Transverse colon (tissue), 4 donors: ENCODE data around the gene ZNF212. TPM values are rescaled to one million over a fixed set of nuclear protein-coding genes. Genes with fewer than 3 reads are reported as not detected.

Experiments used
- DNase-seq: peaks from one replicate; pipeline ENCODE4 v3.0.0-alpha.2; 2019
- H3K27ac ChIP-seq, 4 donors: fragments of 200-600 bp; sonication (generic); 2 replicates each; pipeline ENCODE4 v1.5.1; 2016 to 2018; ENCODE audit warnings: inconsistent platforms in 4 of 4
- H3K27me3 ChIP-seq: fragments of 200-600 bp; sonication (generic); 2 replicates; pipeline ENCODE4 v1.5.1; 2017; ENCODE audit warnings: inconsistent platforms
- H3K36me3 ChIP-seq, 4 donors: fragments of 200-600 bp; sonication (generic); 2 replicates each; pipeline ENCODE4 v1.5.1; 2017 to 2019; ENCODE audit warnings: inconsistent platforms in 4 of 4
- H3K4me1 ChIP-seq, 4 donors: fragments of 200-600 bp; sonication (generic); 2 replicates each; pipeline ENCODE4 v1.5.1; 2017 to 2020; ENCODE audit warnings: inconsistent platforms in 4 of 4
- H3K4me3 ChIP-seq, 4 donors: fragments of 200-600 bp; sonication (generic); 1 replicate in 1 of 4; 2 replicates in 3 of 4; pipeline versions ENCODE4 v1.5.1 to v1.6.1; 2017 to 2019; ENCODE audit warnings: inconsistent platforms in 4 of 4
- H3K9me3 ChIP-seq, 2 donors: fragments of 200-600 bp; sonication (generic); 2 replicates each; pipeline ENCODE4 v1.5.1; 2017 to 2019; ENCODE audit warnings: inconsistent platforms in 2 of 2
- CTCF ChIP-seq, 5 experiments: fragments of 200-600 bp in 3 of 5; fragments of 450-650 bp in 2 of 5; sonication (generic) in 3 of 5; IDR thresholded peaks; 1 replicate in 2 of 5; 2 replicates in 3 of 5; pipeline ENCODE4 v1.5.1; 2016 to 2017; ENCODE audit warnings: antibody characterized with exemption in 5 of 5, inconsistent platforms in 3 of 5, mild to moderate bottlenecking in 2 of 5, moderate library complexity in 1 of 5
- EP300 ChIP-seq: sonication (generic); formaldehyde crosslinking; IDR thresholded peaks from one replicate; pipeline ENCODE4 v1.6.1; 2017; ENCODE audit warnings: antibody characterized with exemption, low read depth
- POLR2A ChIP-seq: fragments of 450-650 bp; IDR thresholded peaks from one replicate; pipeline ENCODE4 v1.6.1; 2016; ENCODE audit warnings: antibody characterized with exemption, mild to moderate bottlenecking, moderate library complexity
- POLR2AphosphoS5 ChIP-seq, 3 donors: sonication (generic); formaldehyde crosslinking; IDR thresholded peaks; one replicate each; pipeline ENCODE4 v1.6.1; 2016; ENCODE audit warnings: antibody characterized with exemption in 3 of 3
- WGBS, 2 donors: methylation state at CpG; one replicate each; pipeline ENCODE4 v1.1.5; 2018; ENCODE audit warnings: low coverage in 1 of 2; 5-methylcytosine and 5-hydroxymethylcytosine counted together
- in situ Hi-C, 4 donors: fragments of 200-750 bp; cut with MboI; loops; one replicate each; pipeline versions ENCODE4 v1.15.0 to v1.15.1; 2017; ENCODE audit warnings: low sequenced_read_pairs in 3 of 4, low pct_ligation_motif_present in 1 of 4, low pct_unique_long_range_greater_than_20kb in 1 of 4
- intact Hi-C: fragments of 100-400 bp; cut with DNase I; formaldehyde crosslinking; loops from one replicate; pipeline ENCODE4 v1.15.1; 2023; ENCODE audit warnings: low total_unique reads
- total RNA-seq, 4 donors: library from RNA; depleted of rRNA; stranded (reverse); fragments of >200 nt; gene quantifications; one replicate each; pipeline ENCODE4 v1.1.0, GENCODE V29; 2016

The ZNF212 gene
- total RNA-seq, 4 donors from 2014 or later, result 2.4 to 22.1 (median 9.5) TPM

GRCh38 chr7:149217570-149217969 lies 21.9 kb upstream of the ZNF212 start:
- H3K27ac ChIP-seq, result no peak overlapping the region
- intact Hi-C loops, result no loop called here
- 89 to 92% methylated on average over 5 to 6 of the region's 6 CpGs for WGBS, 2 donors
- TF ChIP-seq CTCF (IDR thresholded peaks at IDR 0.05), result no peak
- peaks cover 0 to 68% (median 24%) of the 10 kb centered on the region in 4 donors for H3K36me3 ChIP-seq
- no peak overlapping the region for H3K4me3 ChIP-seq
- H3K4me1 ChIP-seq, result no peaks in the 10 kb centered on the region
- no peaks in the 10 kb centered on the region for H3K9me3 ChIP-seq
- in situ Hi-C loops, result no loop called here
- no peaks in the 10 kb centered on the region for H3K27me3 ChIP-seq
- DNase-seq, result no peak

DNA sequence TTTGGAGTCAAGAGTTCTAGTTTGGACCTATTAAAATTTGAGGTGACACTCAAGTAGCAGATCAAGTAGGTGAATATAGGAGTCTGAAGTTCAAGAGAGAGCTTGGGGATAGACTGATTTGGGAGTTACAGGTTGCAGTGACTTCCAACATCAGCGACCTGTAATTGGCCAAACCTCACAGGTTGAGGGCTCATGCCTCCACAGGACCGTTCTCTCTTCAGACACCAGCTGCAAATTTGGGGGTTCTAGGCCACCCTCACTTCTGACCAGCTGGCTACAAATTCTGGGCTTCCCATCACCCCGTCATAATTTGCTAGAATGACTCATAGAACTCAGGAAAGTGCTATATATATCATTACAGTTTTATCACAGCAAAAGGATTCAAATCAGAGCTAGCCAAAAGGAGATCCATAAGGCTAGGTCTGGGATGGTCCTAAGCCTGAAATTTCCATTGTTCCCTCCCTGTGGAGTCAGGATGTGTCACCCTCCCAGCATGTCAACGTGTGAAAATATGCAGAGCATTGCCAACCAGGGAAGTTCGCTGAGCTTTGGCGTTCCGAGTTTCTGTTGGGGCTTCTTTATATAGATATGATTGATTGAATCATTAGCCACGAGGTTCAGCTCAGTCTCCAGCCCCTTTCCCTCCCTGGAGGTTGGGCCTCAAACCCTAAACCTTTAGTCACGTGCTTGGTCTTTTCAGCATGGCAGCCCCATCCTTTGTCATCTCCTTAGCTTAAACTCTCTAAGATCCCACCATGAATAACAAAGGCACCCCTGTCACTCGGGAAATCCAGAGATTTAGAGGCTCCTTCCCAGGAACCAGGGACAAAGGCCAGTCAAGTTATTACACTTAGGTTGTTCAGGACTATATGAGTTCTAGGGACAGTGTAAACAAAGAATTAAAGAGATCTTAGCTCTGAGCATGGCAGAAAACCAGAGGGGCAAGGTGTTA lies 20.7 kb upstream of the ZNF212 start:
- Histone ChIP-seq H3K27ac (no peak overlapping the region), H3K27me3 (no peaks in the 10 kb centered on the region), H3K36me3 (peaks cover 0 to 56% (median 19%) of the 10 kb centered on the region in 4 donors), H3K4me3 (no peak overlapping the region), H3K9me3 (no peaks in the 10 kb centered on the region), H3K4me1 (no peaks in the 10 kb centered on the region)
- no peak for DNase-seq
- WGBS, 2 donors, result 84 to 87% methylated on average over 3 to 10 of the region's 10 CpGs
- in situ Hi-C loops, result no loop called here
- no peak for TF ChIP-seq POLR2A
- intact Hi-C loops, result no loop called here

DNA sequence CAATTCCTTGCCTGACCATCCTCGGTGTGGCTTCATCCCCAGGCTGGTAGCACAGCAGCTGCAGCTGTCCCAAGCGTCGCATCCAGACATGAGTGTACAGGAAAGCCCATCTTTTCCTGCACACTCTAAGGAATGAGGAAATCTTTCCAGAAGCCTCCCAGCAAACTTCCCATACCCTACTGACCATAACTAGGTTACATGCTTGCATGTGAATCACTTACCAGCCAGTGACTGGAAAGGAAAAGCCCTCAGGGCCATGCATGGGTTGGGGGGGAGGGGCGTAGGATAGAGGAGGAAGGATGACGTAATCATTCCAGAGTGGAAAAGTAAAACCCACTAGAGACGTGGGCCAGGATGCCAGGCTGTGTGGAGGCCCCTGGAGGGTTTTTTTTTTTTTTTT lies 18.9 kb upstream of the ZNF212 start:
- peaks cover 0 to 49% (median 15%) of the 10 kb centered on the region in 4 donors for H3K36me3 ChIP-seq
- H3K4me1 ChIP-seq, result no peaks in the 10 kb centered on the region
- H3K4me3 ChIP-seq, result no peak overlapping the region
- H3K27me3 ChIP-seq, result no peaks in the 10 kb centered on the region
- no peak overlapping the region for H3K27ac ChIP-seq
- in situ Hi-C loops, result no loop called here
- no peaks in the 10 kb centered on the region for H3K9me3 ChIP-seq
- TF ChIP-seq POLR2AphosphoS5 (IDR thresholded peaks at IDR 0.05) (no peak), POLR2A (no peak), CTCF (IDR thresholded peaks at IDR 0.05) (no peak), EP300 (no peak)
- DNase-seq, result no peak
- intact Hi-C loops, result no loop called here
- 83% methylated on average over 6 of the region's 6 CpGs; no CpG with 5 or more reads in 1 of the 2 donors for WGBS, 2 donors

GRCh38 chr7:149223176-149223575 lies 16.3 kb upstream of the ZNF212 start:
- intact Hi-C loops (no loop called here), in situ Hi-C loops (no loop called here)
- Histone ChIP-seq H3K36me3 (peaks cover 0 to 26% (median 8%) of the 10 kb centered on the region in 4 donors), H3K27me3 (no peaks in the 10 kb centered on the region), H3K27ac (no peak overlapping the region), H3K4me3 (no peak overlapping the region), H3K4me1 (peaks cover 0 to 3% (median 0%) of the 10 kb centered on the region in 4 donors), H3K9me3 (no peaks in the 10 kb centered on the region)
- WGBS, 2 donors, result 90 to 93% methylated on average over 4 to 8 of the region's 8 CpGs
- no peak for DNase-seq
- no peak for TF ChIP-seq POLR2A
- TF ChIP-seq CTCF (IDR thresholded peaks at IDR 0.05), result no peak
- TF ChIP-seq POLR2AphosphoS5 (IDR thresholded peaks at IDR 0.05), result no peak
- no peak for TF ChIP-seq EP300
